Lower leg skin (tissue), 4 donors: ENCODE measurements around the gene BCL11A. TPM values are rescaled to one million over a fixed set of nuclear protein-coding genes. Genes with fewer than 3 reads are reported as not detected.
A peak's percentile ranks its signal among the peaks of the same experiment; 100 is the strongest.

Source experiments
- DNase-seq, 2 donors: peaks; one replicate each; pipeline ENCODE4 v3.0.0-alpha.2; 2019; ENCODE audit warnings: low spot score in 2 of 2
- H3K4me3 ChIP-seq: fragments of 200-600 bp; sonication (generic); 2 replicates; pipeline ENCODE4 v1.5.1; 2017; ENCODE audit warnings: mild to moderate bottlenecking, low read depth; ENCODE audit not compliant: poor library complexity, severe bottlenecking
- CTCF ChIP-seq, 3 donors: fragments of 450-650 bp; IDR thresholded peaks; one replicate each; pipeline ENCODE4 v1.5.1; 2016; ENCODE audit warnings: antibody characterized with exemption in 3 of 3, mild to moderate bottlenecking in 3 of 3, moderate library complexity in 2 of 3
- POLR2A ChIP-seq, 2 donors: fragments of 450-650 bp; IDR thresholded peaks; one replicate each; pipeline ENCODE4 v1.6.1; 2016 to 2017; ENCODE audit warnings: antibody characterized with exemption in 2 of 2, mild to moderate bottlenecking in 1 of 2, moderate library complexity in 1 of 2
- WGBS, 2 donors: methylation state at CpG; one replicate each; pipeline ENCODE4 v1.1.5; 2018; 5-methylcytosine and 5-hydroxymethylcytosine counted together
- intact Hi-C: fragments of 100-400 bp; cut with DNase I; formaldehyde crosslinking; loops from one replicate; pipeline ENCODE4 v1.15.0; 2023; ENCODE audit warnings: low total_unique reads
- total RNA-seq, 4 donors: library from RNA; depleted of rRNA; stranded (reverse); fragments of >200 nt; gene quantifications; one replicate each; pipeline ENCODE4 v1.1.0, GENCODE V29; 2016

BCL11A gene
- total RNA-seq, 4 donors from 2014 or later = 62.8 to 94.4 (median 71.5) TPM

DNA sequence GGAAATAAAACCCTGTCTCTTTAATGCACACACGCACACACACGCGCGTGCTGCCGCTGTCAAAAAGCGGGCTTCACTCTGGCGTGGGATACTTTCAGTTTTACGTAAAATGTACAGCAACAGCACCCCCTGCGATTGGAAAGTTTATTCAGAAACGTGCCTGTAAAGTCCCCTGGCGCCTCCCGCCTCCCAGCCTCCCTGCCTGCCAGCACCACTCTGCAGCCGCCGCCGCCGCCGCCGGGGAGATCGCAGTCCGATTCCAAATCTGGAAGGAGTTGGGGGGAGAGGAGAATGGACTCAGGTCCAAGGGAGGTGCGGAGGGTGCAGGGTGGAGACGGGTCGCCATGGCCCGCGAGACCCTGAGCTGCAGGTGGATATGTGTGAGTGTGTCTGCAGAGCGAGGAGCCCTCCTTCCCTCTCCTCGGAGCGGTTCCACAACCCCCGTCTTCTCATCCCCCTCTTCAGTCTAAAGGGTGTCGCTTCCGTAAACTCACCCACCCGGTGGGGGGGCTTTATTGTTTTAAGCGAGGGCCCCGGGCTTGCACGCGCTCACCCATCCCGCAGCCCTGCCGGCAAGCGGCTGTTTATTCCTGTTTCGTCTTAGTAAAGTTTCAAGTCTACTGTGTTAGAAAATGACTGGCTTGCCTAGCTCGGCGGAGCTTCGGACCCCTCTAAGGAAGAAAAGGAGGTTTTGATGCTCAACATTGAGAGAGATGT is 1.8 kb upstream of the BCL11A start:
- peak in 1 of 2 donors; percentile 87 for DNase-seq
- WGBS, 2 donors = 0 to 1% methylated on average over 43 of the region's 43 CpGs
- H3K4me3 ChIP-seq = peak overlapping the region; percentile 59
- intact Hi-C loops = no loop called here
- TF ChIP-seq CTCF (IDR thresholded peaks at IDR 0.05) = no peak
- no peak for TF ChIP-seq POLR2A (IDR thresholded peaks at IDR 0.05)

- intact Hi-C loops = no loop called here
- H3K4me3 ChIP-seq = peak overlapping the region; percentile 59
- WGBS, 2 donors = 0 to 1% methylated on average over 28 of the region's 28 CpGs
- TF ChIP-seq CTCF (IDR thresholded peaks at IDR 0.05) (no peak), POLR2A (IDR thresholded peaks at IDR 0.05) (no peak)
- no peak for DNase-seq
Observed at GRCh38 chr2:60554646-60555065, 1.2 kb upstream of the BCL11A start.

DNA sequence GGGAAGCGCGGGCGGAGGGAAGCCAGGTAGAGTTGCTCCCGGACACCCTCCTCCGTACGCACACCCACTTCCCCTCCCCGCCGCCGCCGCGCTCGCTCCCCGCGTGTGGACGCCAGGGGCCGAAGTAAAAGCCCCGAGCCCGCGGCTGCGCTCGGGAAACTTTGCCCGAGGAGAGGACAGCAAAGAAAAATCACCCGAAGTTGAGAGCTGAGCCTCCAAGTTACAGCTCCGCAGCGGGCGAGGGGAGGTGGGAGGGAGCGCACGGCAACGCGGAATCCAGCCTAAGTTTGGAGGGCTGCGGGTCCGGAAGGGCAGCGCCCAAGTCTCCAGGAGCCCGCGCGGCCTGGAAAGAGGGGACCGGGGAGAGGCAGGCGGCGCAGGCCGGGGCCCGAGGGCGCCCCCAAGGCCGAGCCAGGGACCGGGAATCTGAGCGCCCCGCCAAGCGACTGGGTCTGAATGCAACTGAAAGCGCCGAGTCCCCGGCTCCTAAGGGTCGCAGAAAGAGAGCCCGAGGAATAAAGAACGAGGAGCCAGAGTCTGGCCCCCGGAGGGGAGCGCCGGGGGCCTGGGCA is 706 bp upstream of the BCL11A start:
- intact Hi-C loops = no loop called here
- 0 to 1% methylated on average over 39 to 51 of the region's 56 CpGs for WGBS, 2 donors
- TF ChIP-seq CTCF (IDR thresholded peaks at IDR 0.05) (no peak), POLR2A (IDR thresholded peaks at IDR 0.05) (no peak)
- H3K4me3 ChIP-seq = peak overlapping the region; percentile 59
- no peak for DNase-seq

DNA sequence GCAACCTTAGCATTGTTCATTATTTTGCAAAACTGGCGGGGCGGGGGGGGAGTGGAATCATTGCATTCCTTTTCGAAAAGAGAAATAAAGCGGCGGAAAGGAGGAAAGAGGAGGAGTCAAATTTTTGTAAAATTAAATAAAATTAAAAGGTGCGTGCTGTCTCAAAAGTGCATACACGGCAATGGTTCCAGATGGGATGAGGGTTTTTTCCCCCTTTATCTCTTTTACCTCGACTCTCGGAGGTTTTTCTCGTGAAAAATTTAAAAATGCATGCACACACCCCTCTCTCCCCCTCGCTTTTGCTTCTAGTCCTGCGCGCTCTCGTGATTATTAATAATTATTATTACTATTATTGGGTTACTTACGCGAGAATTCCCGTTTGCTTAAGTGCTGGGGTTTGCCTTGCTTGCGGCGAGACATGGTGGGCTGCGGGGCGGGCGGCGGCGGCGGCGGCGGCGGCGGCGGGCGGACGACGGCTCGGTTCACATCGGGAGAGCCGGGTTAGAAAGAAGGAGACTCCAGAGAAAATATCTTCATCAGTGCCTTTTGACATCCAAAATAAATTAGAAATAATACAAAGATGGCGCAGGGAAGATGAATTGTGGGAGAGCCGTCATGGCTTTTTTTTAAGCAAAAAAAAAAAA is 481 bp downstream of the BCL11A start:
- intact Hi-C loops = no loop called here
- DNase-seq = no peak
- WGBS, 2 donors = 1% methylated on average over 38 of the region's 38 CpGs
- TF ChIP-seq CTCF (IDR thresholded peaks at IDR 0.05) (no peak), POLR2A (IDR thresholded peaks at IDR 0.05) (no peak)
- peak overlapping the region; percentile 59 for H3K4me3 ChIP-seq

DNA sequence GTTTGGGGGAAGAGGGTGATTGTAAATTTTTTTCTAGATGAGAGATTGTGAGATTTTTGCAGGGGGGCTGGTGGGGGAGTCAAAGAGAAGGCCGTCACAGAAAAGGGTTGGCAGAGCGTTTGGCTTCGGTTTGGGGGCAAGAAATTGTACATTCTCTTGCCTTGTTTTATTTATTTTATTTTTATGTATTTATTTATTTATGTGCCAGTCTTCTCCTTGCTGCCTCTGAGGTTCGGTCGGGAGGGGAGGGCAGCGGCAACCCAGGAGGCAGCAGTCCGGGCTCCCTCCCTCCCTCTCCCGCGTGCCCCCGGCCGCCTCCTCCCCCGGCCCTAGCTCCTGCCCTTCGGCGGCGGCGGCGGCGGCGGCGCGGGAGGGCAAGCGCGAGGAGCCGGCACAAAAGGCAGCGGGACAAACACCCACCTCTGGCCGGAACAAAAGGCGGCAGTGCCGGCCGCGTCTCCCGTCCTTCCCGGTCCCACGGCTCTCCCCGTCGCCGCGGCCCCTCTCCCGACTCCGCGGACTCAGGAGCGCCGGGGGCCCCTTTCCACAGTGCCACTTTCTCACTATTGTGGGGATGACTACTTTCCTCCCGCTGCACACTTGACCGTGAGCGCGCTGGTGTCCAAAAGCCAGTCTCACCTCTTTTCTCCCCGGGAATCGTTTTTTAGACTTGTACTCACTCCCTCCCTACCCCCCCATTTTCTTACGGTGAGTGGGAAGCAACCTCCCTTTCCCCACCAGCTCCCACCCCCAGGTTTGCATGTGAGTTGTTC is 1.2 kb downstream of the BCL11A start:
- peak in 1 of 2 donors; percentile 87 for DNase-seq
- intact Hi-C loops = no loop called here
- WGBS, 2 donors = 1% methylated on average over 49 of the region's 49 CpGs
- H3K4me3 ChIP-seq = peak overlapping the region; percentile 59
- TF ChIP-seq POLR2A (IDR thresholded peaks at IDR 0.05) (no peak), CTCF (IDR thresholded peaks at IDR 0.05) (no peak)
